ENCODE results near the gene POMGNT1.

The POMGNT1 gene

DNA sequence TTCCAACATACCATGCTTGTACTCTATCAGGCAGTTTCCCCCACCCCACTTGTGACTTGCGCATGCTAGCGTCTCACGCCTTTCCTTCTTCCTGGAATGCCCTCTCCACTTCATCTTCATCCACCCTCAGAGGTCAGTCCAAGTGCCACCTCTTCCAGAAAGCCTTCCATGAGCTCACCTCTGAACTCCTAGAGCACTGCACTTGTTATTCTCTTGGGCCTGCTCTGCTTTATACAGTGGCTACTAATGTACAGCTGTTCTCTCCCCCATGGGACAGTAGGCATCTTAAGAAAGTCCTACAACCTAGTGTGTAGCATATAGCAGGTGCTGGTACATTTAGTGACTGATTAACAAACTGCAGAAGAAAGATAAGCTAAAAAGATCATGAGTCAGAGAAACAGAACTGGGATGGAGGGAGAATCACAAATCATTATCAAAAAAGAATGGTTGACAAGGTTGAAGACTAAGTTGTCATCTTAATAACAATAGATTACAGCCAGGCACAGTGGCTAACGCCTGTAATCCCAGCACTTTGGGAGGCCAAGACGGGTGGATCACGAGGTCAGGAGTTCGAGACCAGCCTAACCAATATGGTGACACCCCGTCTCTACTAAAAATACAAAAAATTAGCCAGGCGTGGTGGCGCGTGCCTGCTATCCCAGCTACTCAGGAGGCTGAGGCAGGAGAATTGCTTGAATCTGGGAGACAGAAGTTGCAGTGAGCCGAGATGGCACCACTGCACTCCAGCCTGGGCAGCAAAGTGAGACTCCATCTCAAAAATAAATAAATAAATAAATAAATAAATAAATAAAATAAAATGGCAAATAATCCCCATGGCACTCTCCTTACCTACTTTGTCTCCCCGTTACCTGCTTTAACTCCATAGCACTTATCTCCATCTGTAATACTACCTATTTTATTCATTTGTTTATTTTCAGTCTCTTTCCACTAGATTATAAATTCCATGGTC, 39.6 kb downstream of the POMGNT1 start:
- Histone ChIP-seq H3K27ac (ENCODE audit: low read length) (peak overlapping the region; percentile 81), H3K9me2 (replicated peaks; ENCODE audit: insufficient read depth, low read length) (no peaks in the 10 kb centered on the region), H3K4me3 (ENCODE audit: low read length) (peak overlapping the region; percentile 49; the same call in 1 of the 2 replicates), H3K4me2 (ENCODE audit: low read depth, low read length) (peak overlapping the region; percentile 96; the same call in 1 of the 2 replicates), H3F3A (ENCODE audit: insufficient read depth, low read length) (peaks cover 17% of the 10 kb centered on the region), H4K20me1 (ENCODE audit: insufficient read depth, low read length) (no peaks in the 10 kb centered on the region), H2AFZ (ENCODE audit: low read length) (peak overlapping the region; percentile 36), H3K9ac (ENCODE audit: low read length) (peak overlapping the region; percentile 54; the same call in 1 of the 2 replicates), H3K79me2 (ENCODE audit: low read length) (no peaks in the 10 kb centered on the region), H3K9me3 (replicated peaks; ENCODE audit: insufficient read depth, low read length) (no peaks in the 10 kb centered on the region), H3K36me3 (replicated peaks; ENCODE audit: insufficient read depth, low read length) (no peaks in the 10 kb centered on the region), H3K27me3 (replicated peaks; ENCODE audit: insufficient read depth, low read length) (no peaks in the 10 kb centered on the region), H3K4me1 (ENCODE audit: low read length) (peaks cover 22% of the 10 kb centered on the region)
- TF ChIP-seq EZH2 (optimal IDR thresholded peaks at IDR 0.05; ENCODE audit: low read depth, low read length) (no peak), EZH2phosphoT487 (IDR thresholded peaks at IDR 0.05; ENCODE audit: low read length) (no peak)
- TF ChIP-seq, protein P1, sequence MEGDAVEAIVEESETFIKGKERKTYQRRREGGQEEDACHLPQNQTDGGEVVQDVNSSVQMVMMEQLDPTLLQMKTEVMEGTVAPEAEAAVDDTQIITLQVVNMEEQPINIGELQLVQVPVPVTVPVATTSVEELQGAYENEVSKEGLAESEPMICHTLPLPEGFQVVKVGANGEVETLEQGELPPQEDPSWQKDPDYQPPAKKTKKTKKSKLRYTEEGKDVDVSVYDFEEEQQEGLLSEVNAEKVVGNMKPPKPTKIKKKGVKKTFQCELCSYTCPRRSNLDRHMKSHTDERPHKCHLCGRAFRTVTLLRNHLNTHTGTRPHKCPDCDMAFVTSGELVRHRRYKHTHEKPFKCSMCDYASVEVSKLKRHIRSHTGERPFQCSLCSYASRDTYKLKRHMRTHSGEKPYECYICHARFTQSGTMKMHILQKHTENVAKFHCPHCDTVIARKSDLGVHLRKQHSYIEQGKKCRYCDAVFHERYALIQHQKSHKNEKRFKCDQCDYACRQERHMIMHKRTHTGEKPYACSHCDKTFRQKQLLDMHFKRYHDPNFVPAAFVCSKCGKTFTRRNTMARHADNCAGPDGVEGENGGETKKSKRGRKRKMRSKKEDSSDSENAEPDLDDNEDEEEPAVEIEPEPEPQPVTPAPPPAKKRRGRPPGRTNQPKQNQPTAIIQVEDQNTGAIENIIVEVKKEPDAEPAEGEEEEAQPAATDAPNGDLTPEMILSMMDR (IDR thresholded peaks at IDR 0.05; ENCODE audit: low read length): no peak
- DNase-seq: no peak

DNA sequence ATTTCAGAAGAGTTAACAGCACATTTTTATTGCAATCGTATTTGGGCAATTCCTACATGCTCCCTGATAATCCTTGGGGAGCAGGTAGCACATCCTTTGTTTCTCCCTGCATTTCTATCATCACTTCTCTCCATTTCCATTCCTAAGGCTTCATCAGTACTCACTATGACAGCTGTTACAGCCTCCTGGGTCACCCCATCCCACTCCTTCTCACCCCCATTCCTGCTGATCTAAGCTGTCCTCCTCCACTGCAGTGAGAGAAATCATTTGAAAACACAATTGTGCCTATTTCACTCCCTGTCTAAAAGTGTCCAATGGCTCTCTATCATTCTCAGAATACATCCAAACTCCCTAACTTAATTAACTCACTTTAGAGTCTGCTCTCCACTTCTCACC, 40.3 kb downstream of the POMGNT1 start:
- no peak for TF ChIP-seq EZH2 (optimal IDR thresholded peaks at IDR 0.05; ENCODE audit: low read depth, low read length)
- TF ChIP-seq, protein P1 (IDR thresholded peaks at IDR 0.05; ENCODE audit: low read length): no peak
- no peak for TF ChIP-seq EZH2phosphoT487 (IDR thresholded peaks at IDR 0.05; ENCODE audit: low read length)
- no peaks in the 10 kb centered on the region for H3K9me2 ChIP-seq (replicated peaks; ENCODE audit: insufficient read depth, low read length)
- H3F3A ChIP-seq (ENCODE audit: insufficient read depth, low read length): peaks cover 17% of the 10 kb centered on the region
- no peak overlapping the region for H3K9ac ChIP-seq (ENCODE audit: low read length)
- H3K4me3 ChIP-seq (ENCODE audit: low read length): no peak overlapping the region
- H3K27ac ChIP-seq (ENCODE audit: low read length): no peak overlapping the region
- H4K20me1 ChIP-seq (ENCODE audit: insufficient read depth, low read length): no peaks in the 10 kb centered on the region
- no peaks in the 10 kb centered on the region for H3K36me3 ChIP-seq (replicated peaks; ENCODE audit: insufficient read depth, low read length)
- no peak for DNase-seq
- no peaks in the 10 kb centered on the region for H3K9me3 ChIP-seq (replicated peaks; ENCODE audit: insufficient read depth, low read length)
- no peak overlapping the region for H3K4me2 ChIP-seq (ENCODE audit: low read depth, low read length)
- no peak overlapping the region for H2AFZ ChIP-seq (ENCODE audit: low read length)
- H3K27me3 ChIP-seq (replicated peaks; ENCODE audit: insufficient read depth, low read length): no peaks in the 10 kb centered on the region
- H3K79me2 ChIP-seq (ENCODE audit: low read length): no peaks in the 10 kb centered on the region
- peaks cover 22% of the 10 kb centered on the region for H3K4me1 ChIP-seq (ENCODE audit: low read length)

DNA sequence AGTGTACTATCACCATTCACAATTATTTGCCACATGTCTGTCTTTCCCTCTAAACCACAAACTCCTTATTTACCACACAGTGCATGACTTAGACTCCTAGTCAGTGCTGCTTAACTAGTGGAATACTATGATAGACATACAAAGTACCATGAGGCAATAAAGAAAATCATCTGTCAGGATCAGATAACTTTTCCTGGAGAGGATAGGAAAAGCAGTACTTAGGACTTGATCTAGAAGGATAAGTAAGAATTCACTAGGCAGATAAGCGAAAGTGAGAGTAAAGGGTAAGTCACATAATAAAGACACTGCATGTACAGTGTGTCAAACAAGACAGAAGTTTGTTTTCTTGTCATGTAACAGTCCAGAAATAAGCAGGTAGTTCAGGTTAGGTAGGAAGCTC, 44.5 kb downstream of the POMGNT1 start:
- H3K9ac ChIP-seq (ENCODE audit: low read length): no peak overlapping the region
- no peak for DNase-seq
- H3K36me3 ChIP-seq (replicated peaks; ENCODE audit: insufficient read depth, low read length): no peaks in the 10 kb centered on the region
- no peaks in the 10 kb centered on the region for H3K27me3 ChIP-seq (replicated peaks; ENCODE audit: insufficient read depth, low read length)
- no peak overlapping the region for H3K4me2 ChIP-seq (ENCODE audit: low read depth, low read length)
- no peaks in the 10 kb centered on the region for H3K9me3 ChIP-seq (replicated peaks; ENCODE audit: insufficient read depth, low read length)
- H4K20me1 ChIP-seq (ENCODE audit: insufficient read depth, low read length): no peaks in the 10 kb centered on the region
- TF ChIP-seq, protein P1 (IDR thresholded peaks at IDR 0.05; ENCODE audit: low read length): no peak
- TF ChIP-seq EZH2 (optimal IDR thresholded peaks at IDR 0.05; ENCODE audit: low read depth, low read length): no peak
- TF ChIP-seq EZH2phosphoT487 (IDR thresholded peaks at IDR 0.05; ENCODE audit: low read length): no peak
- H3K4me3 ChIP-seq (ENCODE audit: low read length): no peak overlapping the region
- peaks cover 10% of the 10 kb centered on the region; the same call in 1 of the 2 replicates for H3K4me1 ChIP-seq (ENCODE audit: low read length)
- H2AFZ ChIP-seq (ENCODE audit: low read length): no peak overlapping the region
- H3F3A ChIP-seq (ENCODE audit: insufficient read depth, low read length): no peaks in the 10 kb centered on the region
- H3K27ac ChIP-seq (ENCODE audit: low read length): no peak overlapping the region
- no peaks in the 10 kb centered on the region for H3K79me2 ChIP-seq (ENCODE audit: low read length)
- no peaks in the 10 kb centered on the region for H3K9me2 ChIP-seq (replicated peaks; ENCODE audit: insufficient read depth, low read length)

Measured in MM.1S (cell line).